Measurements from ENCODE around the gene NPEPPS. TPM values are rescaled to one million over a fixed set of nuclear protein-coding genes. Genes with fewer than 3 reads are reported as not detected.
"Not testable (repeated sequence)": the region's sequence is repeated elsewhere in the genome, so short reads cannot be mapped to it uniquely, and the experiment has no call there.

The NPEPPS gene
- total RNA-seq, 1 experiment from 2014 or later = 78.4 TPM

DNA sequence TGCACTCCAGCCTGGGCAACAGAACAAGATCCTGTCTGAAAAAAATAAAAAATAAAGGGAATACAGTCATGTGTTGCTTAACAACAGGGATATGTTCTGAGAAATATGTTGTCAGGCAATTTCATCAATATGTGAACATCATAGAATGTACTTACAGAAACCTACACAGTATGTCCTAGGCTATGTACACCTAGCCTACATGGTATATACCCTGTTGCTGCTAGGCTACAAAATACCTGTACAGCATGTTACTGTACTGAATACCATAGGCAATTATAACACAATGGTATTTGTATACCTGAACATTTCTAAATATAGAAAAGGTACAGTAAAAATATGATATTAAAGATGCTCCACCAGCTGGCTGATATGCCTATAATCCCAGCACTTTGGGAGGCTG lies 62.6 kb downstream of the NPEPPS start:
- DNase-seq (ENCODE audit: unreplicated experiment); intact Hi-C loops (cut with micrococcal nuclease); H3K9me3 Mint-ChIP-seq (ENCODE audit: unreplicated experiment); CTCF ChIA-PET; H3K4me1 Mint-ChIP-seq (ENCODE audit: insufficient read depth, unreplicated experiment); BruUV-seq (replicated peaks); H3K4me3 Mint-ChIP-seq (ENCODE audit: unreplicated experiment); H3K27me3 Mint-ChIP-seq (ENCODE audit: insufficient read depth, unreplicated experiment); POLR2A ChIA-PET; H3K27ac Mint-ChIP-seq (ENCODE audit: low read depth, unreplicated experiment): not testable (repeated sequence)
- peaks cover 78% of the 10 kb centered on the region for H3K36me3 Mint-ChIP-seq (ENCODE audit: insufficient read depth, unreplicated experiment)

DNA sequence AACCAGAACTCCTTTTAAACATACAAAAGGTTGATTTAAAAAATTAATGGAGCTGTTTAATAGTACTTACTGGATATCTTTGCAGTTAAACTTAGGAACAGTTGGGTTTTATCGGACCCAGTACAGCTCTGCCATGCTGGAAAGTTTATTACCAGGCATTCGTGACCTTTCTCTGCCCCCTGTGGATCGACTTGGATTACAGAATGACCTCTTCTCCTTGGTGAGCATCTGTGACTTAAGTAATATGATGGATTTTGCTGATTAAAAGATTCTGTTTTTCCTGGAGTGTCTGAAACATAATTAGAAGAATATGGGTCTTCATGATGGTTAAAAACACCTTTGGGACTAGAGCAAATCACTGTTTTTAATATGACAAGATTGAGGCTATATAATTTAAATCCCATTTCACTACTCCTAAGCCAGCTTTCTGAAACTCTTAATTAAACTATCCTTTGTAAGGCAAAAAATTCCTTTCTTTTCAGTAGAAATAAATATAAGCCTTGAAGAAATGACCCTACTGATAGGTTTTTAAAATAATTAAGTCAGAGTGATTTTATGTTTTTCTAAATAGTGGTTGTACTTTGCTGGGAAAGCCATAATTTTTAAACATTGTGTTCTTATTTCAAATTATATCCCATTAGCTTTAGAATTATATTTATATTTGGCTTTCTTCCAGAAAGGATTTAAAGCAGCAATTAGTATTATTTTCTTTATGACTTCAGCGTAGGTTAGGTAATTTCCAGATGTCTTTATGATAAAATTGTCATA lies 73.1 kb downstream of the NPEPPS start:
- H3K4me1 Mint-ChIP-seq (ENCODE audit: insufficient read depth, unreplicated experiment) = peaks cover 14% of the 10 kb centered on the region
- H3K27ac Mint-ChIP-seq (ENCODE audit: low read depth, unreplicated experiment) = peak overlapping the region; percentile 36
- TF ChIP-seq, protein P1, sequence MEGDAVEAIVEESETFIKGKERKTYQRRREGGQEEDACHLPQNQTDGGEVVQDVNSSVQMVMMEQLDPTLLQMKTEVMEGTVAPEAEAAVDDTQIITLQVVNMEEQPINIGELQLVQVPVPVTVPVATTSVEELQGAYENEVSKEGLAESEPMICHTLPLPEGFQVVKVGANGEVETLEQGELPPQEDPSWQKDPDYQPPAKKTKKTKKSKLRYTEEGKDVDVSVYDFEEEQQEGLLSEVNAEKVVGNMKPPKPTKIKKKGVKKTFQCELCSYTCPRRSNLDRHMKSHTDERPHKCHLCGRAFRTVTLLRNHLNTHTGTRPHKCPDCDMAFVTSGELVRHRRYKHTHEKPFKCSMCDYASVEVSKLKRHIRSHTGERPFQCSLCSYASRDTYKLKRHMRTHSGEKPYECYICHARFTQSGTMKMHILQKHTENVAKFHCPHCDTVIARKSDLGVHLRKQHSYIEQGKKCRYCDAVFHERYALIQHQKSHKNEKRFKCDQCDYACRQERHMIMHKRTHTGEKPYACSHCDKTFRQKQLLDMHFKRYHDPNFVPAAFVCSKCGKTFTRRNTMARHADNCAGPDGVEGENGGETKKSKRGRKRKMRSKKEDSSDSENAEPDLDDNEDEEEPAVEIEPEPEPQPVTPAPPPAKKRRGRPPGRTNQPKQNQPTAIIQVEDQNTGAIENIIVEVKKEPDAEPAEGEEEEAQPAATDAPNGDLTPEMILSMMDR (IDR thresholded peaks at IDR 0.05; ENCODE audit: unreplicated experiment) = no peak
- no peaks in the 10 kb centered on the region for H3K9me3 Mint-ChIP-seq (ENCODE audit: unreplicated experiment)
- H3K4me3 Mint-ChIP-seq (ENCODE audit: unreplicated experiment) = no peak overlapping the region
- no TSS peak for BruUV-seq (replicated peaks)
- H3K27me3 Mint-ChIP-seq (ENCODE audit: insufficient read depth, unreplicated experiment) = no peaks in the 10 kb centered on the region
- ChIA-PET POLR2A (interaction anchor here (1.3 to 1.4 kb wide), 2 partner anchors 11 to 15 kb away, joined by 3 read pairs; no protein-coding TSS in a partner anchor), CTCF (interaction anchor here (0.5 to 4.3 kb wide), 3 partner anchors 11 to 67 kb away, joined by 3 to 24 read pairs (median 3); no protein-coding TSS in a partner anchor)
- no peak for DNase-seq (ENCODE audit: unreplicated experiment)
- H3K36me3 Mint-ChIP-seq (ENCODE audit: insufficient read depth, unreplicated experiment) = peaks cover 95% of the 10 kb centered on the region
- intact Hi-C loops (cut with micrococcal nuclease) = no loop called here

- no TSS peak for BruUV-seq (replicated peaks)
- ChIA-PET POLR2A (interaction anchor here (1.3 to 1.4 kb wide), 2 partner anchors 11 to 14 kb away, joined by 3 read pairs; no protein-coding TSS in a partner anchor), CTCF (interaction anchor here (0.6 to 4.3 kb wide), 3 partner anchors 11 to 315 kb away, joined by 3 to 24 read pairs (median 3); no protein-coding TSS in a partner anchor)
- peak overlapping the region; percentile 36 for H3K27ac Mint-ChIP-seq (ENCODE audit: low read depth, unreplicated experiment)
- H3K4me1 Mint-ChIP-seq (ENCODE audit: insufficient read depth, unreplicated experiment) = peaks cover 17% of the 10 kb centered on the region
- H3K36me3 Mint-ChIP-seq (ENCODE audit: insufficient read depth, unreplicated experiment) = peaks cover 94% of the 10 kb centered on the region
- intact Hi-C loops (cut with micrococcal nuclease) = no loop called here
- TF ChIP-seq, protein P1 (IDR thresholded peaks at IDR 0.05; ENCODE audit: unreplicated experiment) = no peak
- H3K27me3 Mint-ChIP-seq (ENCODE audit: insufficient read depth, unreplicated experiment) = no peaks in the 10 kb centered on the region
- DNase-seq (ENCODE audit: unreplicated experiment) = peak; percentile 16
- no peak overlapping the region for H3K4me3 Mint-ChIP-seq (ENCODE audit: unreplicated experiment)
- no peaks in the 10 kb centered on the region for H3K9me3 Mint-ChIP-seq (ENCODE audit: unreplicated experiment)
Observed at GRCh38 chr17:47604598-47604927, 73.7 kb downstream of the NPEPPS start.

- ChIA-PET CTCF (interaction anchor here (0.6 to 4.3 kb wide), 5 partner anchors 10 to 604 kb away, joined by 3 to 24 read pairs (median 3); no protein-coding TSS in a partner anchor), POLR2A (interaction anchor here (0.7 to 1.4 kb wide), 3 partner anchors 9 to 14 kb away, joined by 3 read pairs; no protein-coding TSS in a partner anchor)
- no TSS peak for BruUV-seq (replicated peaks)
- Mint-ChIP-seq H3K27me3 (ENCODE audit: insufficient read depth, unreplicated experiment) (no peaks in the 10 kb centered on the region), H3K4me3 (ENCODE audit: unreplicated experiment) (no peak overlapping the region), H3K27ac (ENCODE audit: low read depth, unreplicated experiment) (no peak overlapping the region), H3K36me3 (ENCODE audit: insufficient read depth, unreplicated experiment) (peaks cover 94% of the 10 kb centered on the region), H3K4me1 (ENCODE audit: insufficient read depth, unreplicated experiment) (peaks cover 21% of the 10 kb centered on the region), H3K9me3 (ENCODE audit: unreplicated experiment) (no peaks in the 10 kb centered on the region)
- intact Hi-C loops (cut with micrococcal nuclease) = no loop called here
- TF ChIP-seq, protein P1 (IDR thresholded peaks at IDR 0.05; ENCODE audit: unreplicated experiment) = no peak
- no peak for DNase-seq (ENCODE audit: unreplicated experiment)
Observed at GRCh38 chr17:47605011-47605410, 74.1 kb downstream of the NPEPPS start.

All from MCF 10A (cell line).